Measurements from ENCODE around the gene SLC7A11.

Gene SLC7A11

DNA sequence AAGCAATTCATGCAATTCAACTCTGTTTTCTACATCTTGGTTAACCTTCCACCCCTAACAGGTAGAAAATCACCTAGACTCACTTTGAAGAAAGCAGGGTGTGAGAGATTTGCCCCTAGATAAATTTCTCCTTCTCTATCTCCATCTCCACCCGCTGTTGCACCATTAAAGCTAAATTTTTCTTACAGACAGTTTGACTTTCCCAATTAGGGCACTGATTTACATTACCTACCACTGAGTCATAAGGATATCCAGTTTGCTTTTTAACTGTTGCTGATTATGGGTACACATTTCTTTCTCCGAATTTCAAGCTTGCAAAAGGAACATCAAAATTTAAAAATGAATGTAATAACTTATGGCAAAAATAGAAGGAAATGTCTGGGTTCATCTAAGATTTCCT lies 13.0 kb downstream of the SLC7A11 start:
- TF ChIP-seq, protein P1, sequence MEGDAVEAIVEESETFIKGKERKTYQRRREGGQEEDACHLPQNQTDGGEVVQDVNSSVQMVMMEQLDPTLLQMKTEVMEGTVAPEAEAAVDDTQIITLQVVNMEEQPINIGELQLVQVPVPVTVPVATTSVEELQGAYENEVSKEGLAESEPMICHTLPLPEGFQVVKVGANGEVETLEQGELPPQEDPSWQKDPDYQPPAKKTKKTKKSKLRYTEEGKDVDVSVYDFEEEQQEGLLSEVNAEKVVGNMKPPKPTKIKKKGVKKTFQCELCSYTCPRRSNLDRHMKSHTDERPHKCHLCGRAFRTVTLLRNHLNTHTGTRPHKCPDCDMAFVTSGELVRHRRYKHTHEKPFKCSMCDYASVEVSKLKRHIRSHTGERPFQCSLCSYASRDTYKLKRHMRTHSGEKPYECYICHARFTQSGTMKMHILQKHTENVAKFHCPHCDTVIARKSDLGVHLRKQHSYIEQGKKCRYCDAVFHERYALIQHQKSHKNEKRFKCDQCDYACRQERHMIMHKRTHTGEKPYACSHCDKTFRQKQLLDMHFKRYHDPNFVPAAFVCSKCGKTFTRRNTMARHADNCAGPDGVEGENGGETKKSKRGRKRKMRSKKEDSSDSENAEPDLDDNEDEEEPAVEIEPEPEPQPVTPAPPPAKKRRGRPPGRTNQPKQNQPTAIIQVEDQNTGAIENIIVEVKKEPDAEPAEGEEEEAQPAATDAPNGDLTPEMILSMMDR (IDR thresholded peaks at IDR 0.05; ENCODE audit: unreplicated experiment in 3 of 3), result no peak
- Mint-ChIP-seq H3K27ac (no peak overlapping the region), H3K4me3 (no peak overlapping the region), H3K36me3 (ENCODE audit: low read depth) (no peaks in the 10 kb centered on the region), H3K4me1 (no peaks in the 10 kb centered on the region), H3K27me3 (ENCODE audit: low read depth) (no peaks in the 10 kb centered on the region), H3K9me3 (no peaks in the 10 kb centered on the region)

DNA sequence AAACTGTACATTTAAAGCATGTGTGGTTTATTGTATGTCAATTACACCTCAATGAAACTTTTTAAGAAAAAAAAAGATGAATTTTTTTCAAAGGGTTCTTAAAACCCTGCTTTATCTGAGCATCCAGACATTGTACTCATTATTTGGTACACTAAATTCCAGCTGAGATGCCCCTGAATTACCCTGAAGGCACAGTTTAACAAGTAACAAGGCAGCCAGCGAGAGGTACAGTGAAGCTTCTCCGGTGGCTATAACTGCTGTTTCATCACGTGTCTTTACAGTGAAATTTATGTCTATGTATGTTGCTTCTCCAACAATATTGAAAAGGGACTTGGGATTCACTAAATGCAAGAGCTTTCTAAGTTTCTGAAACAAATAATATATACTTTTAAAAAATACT lies 15.8 kb downstream of the SLC7A11 start:
- Mint-ChIP-seq H3K27me3 (ENCODE audit: low read depth) (no peaks in the 10 kb centered on the region), H3K9me3 (no peaks in the 10 kb centered on the region), H3K4me1 (peaks cover 5% of the 10 kb centered on the region), H3K4me3 (no peak overlapping the region), H3K36me3 (ENCODE audit: low read depth) (no peaks in the 10 kb centered on the region), H3K27ac (no peak overlapping the region)
- TF ChIP-seq, protein P1 (IDR thresholded peaks at IDR 0.05; ENCODE audit: unreplicated experiment in 3 of 3), result no peak

DNA sequence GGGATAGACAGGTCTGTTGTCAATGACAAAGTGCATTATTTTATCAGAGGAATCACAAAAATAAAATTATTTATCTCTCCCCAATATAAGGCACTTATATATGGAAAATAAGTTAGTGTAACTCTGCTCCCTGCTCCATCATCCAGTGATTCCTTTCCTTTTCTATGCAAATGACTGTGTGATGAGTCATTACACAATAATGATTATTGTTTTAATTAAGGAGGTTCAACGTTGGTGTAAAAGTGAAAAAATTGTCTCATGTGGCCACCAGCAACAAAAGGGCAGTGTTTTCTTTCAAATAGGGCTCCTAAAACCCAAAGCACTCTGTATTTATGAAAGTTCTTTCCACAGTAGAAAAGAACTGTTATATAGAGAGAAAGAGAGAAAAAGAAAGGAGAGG lies 16.7 kb downstream of the SLC7A11 start:
- Mint-ChIP-seq H3K27me3 (ENCODE audit: low read depth) (no peaks in the 10 kb centered on the region), H3K4me3 (no peak overlapping the region), H3K36me3 (ENCODE audit: low read depth) (no peaks in the 10 kb centered on the region), H3K4me1 (peaks cover 5% of the 10 kb centered on the region), H3K9me3 (no peaks in the 10 kb centered on the region), H3K27ac (no peak overlapping the region)
- TF ChIP-seq, protein P1 (IDR thresholded peaks at IDR 0.05; ENCODE audit: unreplicated experiment in 3 of 3), result no peak

- Mint-ChIP-seq H3K9me3 (no peaks in the 10 kb centered on the region), H3K27ac (no peak overlapping the region), H3K4me3 (no peak overlapping the region), H3K36me3 (ENCODE audit: low read depth) (no peaks in the 10 kb centered on the region), H3K4me1 (peaks cover 5% of the 10 kb centered on the region), H3K27me3 (ENCODE audit: low read depth) (no peaks in the 10 kb centered on the region)
- TF ChIP-seq, protein P1 (IDR thresholded peaks at IDR 0.05; ENCODE audit: unreplicated experiment in 3 of 3), result no peak
These were observed 17.5 kb downstream of the SLC7A11 start for GRCh38 chr4:138224614-138225013.

DNA sequence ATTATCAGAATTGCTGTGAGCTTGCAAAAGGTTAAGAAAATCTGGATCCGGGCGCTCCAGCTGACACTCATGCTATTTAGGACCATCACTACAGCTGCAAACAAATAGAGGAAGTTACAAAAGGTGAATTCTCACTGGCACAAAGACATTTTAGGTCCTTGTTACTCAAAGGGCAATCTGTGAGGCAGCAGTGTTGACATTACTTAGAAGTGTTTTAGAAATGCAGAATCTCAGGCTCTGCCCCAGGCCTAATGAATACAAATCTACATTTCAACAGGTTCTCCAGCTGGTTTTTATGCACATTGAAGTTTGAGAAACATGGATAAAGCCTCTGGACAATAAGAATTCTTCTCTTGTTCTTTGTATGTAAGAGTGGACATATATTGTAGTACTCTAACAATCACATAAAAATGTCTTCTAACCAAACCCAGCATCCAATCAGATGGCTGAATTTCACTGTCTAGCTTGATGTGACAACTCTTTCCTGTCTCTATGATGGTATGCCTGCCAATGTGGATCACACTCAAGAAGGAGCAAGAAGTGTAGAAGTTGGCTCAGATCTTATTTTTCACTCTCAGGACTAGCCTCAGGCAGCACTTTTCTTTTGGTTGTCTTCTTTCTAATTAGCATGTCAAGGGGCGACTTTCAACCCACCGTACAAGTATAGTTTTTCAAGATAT lies 18.8 kb downstream of the SLC7A11 start:
- Mint-ChIP-seq H3K4me1 (peaks cover 5% of the 10 kb centered on the region), H3K36me3 (ENCODE audit: low read depth) (no peaks in the 10 kb centered on the region), H3K9me3 (no peaks in the 10 kb centered on the region), H3K27ac (no peak overlapping the region), H3K4me3 (no peak overlapping the region), H3K27me3 (ENCODE audit: low read depth) (no peaks in the 10 kb centered on the region)
- TF ChIP-seq, protein P1 (IDR thresholded peaks at IDR 0.05; ENCODE audit: unreplicated experiment in 3 of 3), result no peak

DNA sequence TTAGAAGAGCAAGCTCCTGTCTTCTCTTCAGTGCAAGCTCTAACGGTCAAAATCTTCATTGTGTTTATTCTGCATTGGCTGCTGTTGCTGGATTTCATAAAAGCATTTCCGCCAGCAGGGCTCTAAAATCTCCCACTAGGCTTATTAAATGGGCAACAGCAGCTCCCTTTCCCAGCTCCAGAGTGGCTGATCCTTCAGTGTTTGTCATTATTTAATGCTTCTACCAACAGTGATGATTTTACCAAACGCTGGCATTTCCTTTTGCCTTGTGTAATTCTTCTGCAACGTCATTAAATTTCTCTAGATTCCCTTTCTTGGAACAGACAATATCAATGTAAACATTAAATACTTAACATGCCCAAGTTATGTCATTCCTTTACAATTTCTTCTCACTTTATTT lies 20.1 kb downstream of the SLC7A11 start:
- TF ChIP-seq, protein P1 (IDR thresholded peaks at IDR 0.05; ENCODE audit: unreplicated experiment in 3 of 3), result no peak
- peaks cover 5% of the 10 kb centered on the region for H3K4me1 Mint-ChIP-seq
- no peaks in the 10 kb centered on the region for H3K36me3 Mint-ChIP-seq (ENCODE audit: low read depth)
- H3K27ac Mint-ChIP-seq, result no peak overlapping the region
- H3K27me3 Mint-ChIP-seq (ENCODE audit: low read depth), result no peaks in the 10 kb centered on the region
- no peaks in the 10 kb centered on the region for H3K9me3 Mint-ChIP-seq
- no peak overlapping the region for H3K4me3 Mint-ChIP-seq

All from nephron (organoid).